ENCODE data around the gene PLEKHH2.

DNA sequence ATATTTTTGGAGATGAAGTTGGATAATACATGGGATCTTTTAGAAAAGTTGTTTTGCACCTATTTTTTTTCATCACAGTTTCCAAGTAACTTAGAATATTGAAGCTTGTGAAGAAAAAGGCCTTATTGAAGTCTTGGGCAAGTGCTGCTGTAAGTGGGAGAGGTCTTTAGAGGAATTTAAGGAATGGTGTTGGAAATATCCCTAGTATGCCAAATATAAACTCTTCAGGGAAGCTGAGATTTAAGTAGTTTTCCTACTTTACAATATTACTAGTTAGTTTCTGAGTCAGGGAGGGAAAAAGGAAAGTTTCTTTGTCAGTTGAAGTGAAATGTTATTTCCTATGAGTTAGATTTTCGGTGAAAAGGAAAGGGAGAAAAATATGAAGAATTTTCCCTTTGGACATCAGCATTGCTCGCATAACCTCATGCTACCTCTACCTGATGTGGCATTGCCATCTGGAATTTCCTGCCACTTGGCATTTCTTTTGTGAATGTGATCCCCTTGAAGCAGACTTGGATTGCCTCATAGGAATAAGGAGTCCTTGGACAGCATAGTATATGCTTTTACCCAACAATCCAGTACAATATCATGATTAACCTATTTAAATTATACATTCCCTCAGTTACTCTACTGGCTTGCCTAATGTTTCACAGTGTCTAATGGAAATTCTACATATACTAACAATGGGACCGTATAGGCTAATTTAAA, 12.1 kb downstream of the PLEKHH2 start:
- no peak for TF ChIP-seq CTCF (IDR thresholded peaks at IDR 0.05)
- no peak for TF ChIP-seq POLR2A (IDR thresholded peaks at IDR 0.05)

All from Peyer's patch (tissue), 4 donors.